OCI-LY3 (cell line): ENCODE data around the gene FBXO48.

Experiments
- CTCF ChIP-seq: fragments of 200-600, 300-600 bp; sonication (generic); IDR thresholded peaks from 2 replicates; pipeline ENCODE4 v1.5.1; 2014; ENCODE audit warnings: antibody characterized with exemption, low read length, low read depth
- EZH2phosphoT487 ChIP-seq: fragments of 200-600 bp; shearing (Covaris generic); IDR thresholded peaks from 2 replicates; pipeline ENCODE4 v1.6.1; 2018; ENCODE audit warnings: antibody characterized with exemption, mixed run types, low read depth

GRCh38 chr2:68429311-68429826 is 37.7 kb downstream of the FBXO48 start:
- TF ChIP-seq CTCF (no peak), EZH2phosphoT487 (no peak)
